H1 (cell line): ENCODE data around the gene COL8A2. TPM values are rescaled to one million over a fixed set of nuclear protein-coding genes. Genes with fewer than 3 reads are reported as not detected.

Experiments used
- CTCF ChIA-PET: fragments of 300-600 bp; sonication (Branson Sonifier 250); formaldehyde crosslinking; loops from one replicate; lab custom pipeline; 2021; ENCODE audit not compliant: partially characterized antibody; lab: Charles Lee
- POLR2A ChIA-PET: fragments of 300-600 bp; sonication (Branson Sonifier 250); formaldehyde crosslinking; loops from one replicate; lab custom pipeline; 2021; ENCODE audit warnings: inconsistent platforms; ENCODE audit not compliant: partially characterized antibody; lab: Charles Lee
- DNase-seq, 2 experiments: peaks; one replicate each; pipeline versions ENCODE4 v3.0.0 to v3.0.0-alpha.2; 2010 to 2022; ENCODE audit warnings: low spot score in 2 of 2, low read depth in 1 of 2, mixed read lengths in 1 of 2
- FAIRE-seq: peaks from 2 replicates; lab custom pipeline; 2011; peaks lifted over from hg19 to GRCh38; lab: Jason Lieb, UNC
- H2AFZ ChIP-seq: 2 replicates; pipeline ENCODE4 v1.8.1; 2012; ENCODE audit warnings: low read length, inconsistent platforms
- H2AK5ac ChIP-seq: 2 replicates; pipeline ENCODE4 v1.6.1; 2013; ENCODE audit warnings: low read depth, low read length
- H2BK120ac ChIP-seq: replicated peaks from 2 replicates; pipeline ENCODE3; 2013; ENCODE audit warnings: low read depth, low read length, inconsistent platforms
- H2BK12ac ChIP-seq: 2 replicates; pipeline ENCODE4 v1.6.1; 2013; ENCODE audit warnings: low read depth, low read length
- H2BK15ac ChIP-seq: 2 replicates; pipeline ENCODE4 v1.6.1; 2013; ENCODE audit warnings: low read length
- H2BK20ac ChIP-seq: 2 replicates; pipeline ENCODE4 v1.6.1; 2013; ENCODE audit warnings: low read length
- H2BK5ac ChIP-seq: 2 replicates; pipeline ENCODE4 v1.6.1; 2013; ENCODE audit warnings: low read depth, low read length
- H3K14ac ChIP-seq: 2 replicates; pipeline ENCODE4 v1.6.1; 2013; ENCODE audit warnings: inconsistent platforms; ENCODE audit not compliant: insufficient read length
- H3K18ac ChIP-seq: 2 replicates; pipeline ENCODE4 v1.6.1; 2013; ENCODE audit warnings: low read length; ENCODE audit errors: extremely low read depth
- H3K23ac ChIP-seq: 2 replicates; pipeline ENCODE4 v1.6.1; 2013; ENCODE audit warnings: inconsistent platforms; ENCODE audit not compliant: insufficient read length
- H3K23me2 ChIP-seq: 2 replicates; pipeline ENCODE4 v1.6.1; 2013; ENCODE audit warnings: low read depth, low read length
- H3K27ac ChIP-seq: 2 replicates; pipeline ENCODE4 v1.6.1; 2011; ENCODE audit warnings: low read depth, low read length, inconsistent platforms
- H3K27me3 ChIP-seq, 4 experiments: replicated peaks in 1 of 4; 1 replicate in 1 of 4; 2 replicates in 3 of 4; pipeline versions ENCODE4 v1.6.1 to v1.8.1; 2011 to 2013; ENCODE audit warnings: low read length in 3 of 4, mild to moderate bottlenecking in 3 of 4, inconsistent platforms in 2 of 4, mixed read lengths in 2 of 4, moderate library complexity in 1 of 4; ENCODE audit not compliant: control insufficient read depth in 3 of 4, insufficient read depth in 3 of 4; ENCODE audit errors: extremely low read depth in 1 of 4
- H3K36me3 ChIP-seq, 4 experiments: 2 replicates each; pipeline versions ENCODE4 v1.6.1 to v1.8.1; 2011 to 2013; ENCODE audit warnings: mild to moderate bottlenecking in 4 of 4, low read length in 3 of 4, moderate library complexity in 2 of 4, control low read depth in 1 of 4, inconsistent platforms in 1 of 4; ENCODE audit not compliant: insufficient read depth in 4 of 4, control insufficient read depth in 2 of 4
- H3K4ac ChIP-seq: replicated peaks from 2 replicates; pipeline ENCODE3; 2013; ENCODE audit warnings: low read length, low read depth, mixed read lengths, inconsistent platforms; ENCODE audit not compliant: insufficient read length
- H3K4me1 ChIP-seq, 4 experiments: replicated peaks in 1 of 4; 1 replicate in 1 of 4; 2 replicates in 3 of 4; pipeline versions ENCODE4 v1.6.1 to v1.8.1; 2011 to 2013; ENCODE audit warnings: low read length in 3 of 4, inconsistent platforms in 2 of 4, mixed read lengths in 1 of 4; ENCODE audit not compliant: insufficient read depth in 4 of 4, control insufficient read depth in 3 of 4
- H3K4me2 ChIP-seq, 2 experiments: 2 replicates each; pipeline versions ENCODE4 v1.6.1 to v1.8.1; 2011 to 2013; ENCODE audit warnings: low read depth in 2 of 2, low read length in 2 of 2, control low read depth in 1 of 2, inconsistent platforms in 1 of 2, mild to moderate bottlenecking in 1 of 2; ENCODE audit not compliant: insufficient read depth in 1 of 2
- H3K4me3 ChIP-seq, 4 experiments: fragments of 200-600, 300-600 bp in 1 of 4; sonication (generic), shearing (Covaris generic), sonication (Bioruptor Twin) in 1 of 4; 2 replicates each; pipeline versions ENCODE4 v1.5.1 to v1.8.1; 2011 to 2016; ENCODE audit warnings: low read length in 4 of 4, low read depth in 3 of 4, control low read depth in 2 of 4, inconsistent platforms in 2 of 4, mild to moderate bottlenecking in 2 of 4, mixed read lengths in 1 of 4, moderate library complexity in 1 of 4; ENCODE audit not compliant: insufficient read depth in 2 of 4; ENCODE audit errors: extremely low read depth in 1 of 4
- H3K56ac ChIP-seq: replicated peaks from 2 replicates; pipeline ENCODE3; 2013; ENCODE audit warnings: low read depth, mild to moderate bottlenecking, mixed read lengths, low read length, inconsistent platforms; ENCODE audit not compliant: insufficient read length
- H3K79me1 ChIP-seq: 2 replicates; pipeline ENCODE4 v1.6.1; 2013; ENCODE audit warnings: low read depth, low read length, control low read depth
- H3K79me2 ChIP-seq, 2 experiments: 2 replicates each; pipeline versions ENCODE4 v1.6.1 to v1.8.1; 2012 to 2013; ENCODE audit warnings: low read length in 2 of 2, mild to moderate bottlenecking in 2 of 2, inconsistent platforms in 1 of 2; ENCODE audit not compliant: insufficient read depth in 2 of 2, control insufficient read depth in 1 of 2
- H3K9ac ChIP-seq, 4 experiments: replicated peaks in 1 of 4; 1 replicate in 1 of 4; 2 replicates in 3 of 4; pipeline versions ENCODE4 v1.6.1 to v1.8.1; 2011 to 2013; ENCODE audit warnings: low read depth in 3 of 4, low read length in 3 of 4, control low read depth in 2 of 4, mild to moderate bottlenecking in 2 of 4, moderate library complexity in 2 of 4, inconsistent platforms in 1 of 4; ENCODE audit errors: extremely low read depth in 1 of 4
- H3K9me3 ChIP-seq, 2 experiments: 2 replicates each; pipeline versions ENCODE4 v1.6.1 to v1.8.1; 2012 to 2013; ENCODE audit warnings: mild to moderate bottlenecking in 2 of 2, moderate library complexity in 2 of 2, control low read depth in 1 of 2, inconsistent platforms in 1 of 2, low read depth in 1 of 2, low read length in 1 of 2, mixed read lengths in 1 of 2; ENCODE audit not compliant: insufficient read depth in 2 of 2
- H4K20me1 ChIP-seq, 2 experiments: replicated peaks in 1 of 2; 2 replicates each; pipeline versions ENCODE3 to v1.8.1; 2011 to 2013; ENCODE audit warnings: inconsistent platforms in 2 of 2, low read length in 2 of 2, mild to moderate bottlenecking in 1 of 2; ENCODE audit not compliant: insufficient read depth in 2 of 2, control insufficient read depth in 1 of 2
- H4K5ac ChIP-seq: 2 replicates; pipeline ENCODE4 v1.6.1; 2013; ENCODE audit warnings: low read length, low read depth, mixed read lengths, inconsistent platforms; ENCODE audit not compliant: insufficient read length
- H4K8ac ChIP-seq: 2 replicates; pipeline ENCODE4 v1.8.0; 2013; ENCODE audit warnings: mild to moderate bottlenecking, moderate library complexity, low read length, inconsistent platforms; ENCODE audit not compliant: insufficient read depth; ENCODE audit errors: extremely low read depth
- H4K91ac ChIP-seq: replicated peaks from 2 replicates; pipeline ENCODE3; 2013; ENCODE audit warnings: low read length, mixed read lengths, inconsistent platforms; ENCODE audit not compliant: insufficient read length
- HDAC6 ChIP-seq: IDR thresholded peaks from one replicate; pipeline ENCODE4 v1.7.1; 2012; ENCODE audit warnings: low read depth, mild to moderate bottlenecking, inconsistent platforms, low read length, moderate library complexity
- KDM5A ChIP-seq: fragments of 200-600 bp; IDR thresholded peaks from 2 replicates; pipeline ENCODE4 v1.7.1; 2012; ENCODE audit warnings: mild to moderate bottlenecking, low read length, inconsistent platforms, mixed read lengths
- NRF1 ChIP-seq: IDR thresholded peaks from 2 replicates; pipeline ENCODE4 v1.6.1; 2011; ENCODE audit warnings: mild to moderate bottlenecking, low read depth, low read length, improper control_type of control experiment
- POLR2A ChIP-seq, 2 experiments: IDR thresholded peaks; 1 replicate in 1 of 2; 2 replicates in 1 of 2; pipeline ENCODE4 v1.6.1; 2011; ENCODE audit warnings: low read depth in 2 of 2, low read length in 2 of 2, mild to moderate bottlenecking in 2 of 2; ENCODE audit errors: control extremely low read depth in 1 of 2
- POLR2AphosphoS5 ChIP-seq: IDR thresholded peaks from 2 replicates; pipeline ENCODE4 v1.6.1; 2011; ENCODE audit warnings: low read depth, low read length
- RNF2 ChIP-seq: fragments of 200-900, 300-1000 bp; sonication (generic); IDR thresholded peaks from 2 replicates; pipeline ENCODE4 v1.7.1; 2016; ENCODE audit warnings: borderline replicate concordance, low read depth, mild to moderate bottlenecking, antibody characterized with exemption, low read length; ENCODE audit not compliant: poor library complexity, severe bottlenecking; ENCODE audit errors: missing control alignments
- SIX5 ChIP-seq: IDR thresholded peaks from 2 replicates; pipeline ENCODE4 v1.6.1; 2011; ENCODE audit warnings: mild to moderate bottlenecking, low read depth, low read length
- SP4 ChIP-seq: IDR thresholded peaks from 2 replicates; pipeline ENCODE4 v1.6.1; 2012; ENCODE audit warnings: low read length, inconsistent platforms
- YY1 ChIP-seq: IDR thresholded peaks from 2 replicates; pipeline ENCODE4 v1.6.1; 2011; ENCODE audit warnings: low read depth, mild to moderate bottlenecking, low read length
- WGBS, 2 experiments: shearing (Covaris generic) in 1 of 2; methylation state at CpG; one replicate each; pipeline versions ENCODE4 v1.1.6 to v1.1.7; 2013 to 2015; ENCODE audit warnings: low lambda C conversion rate in 2 of 2, mixed read lengths in 2 of 2, inconsistent platforms in 1 of 2, low coverage in 1 of 2, missing lambda C conversion rate in 1 of 2; ENCODE audit not compliant: insufficient replicate concordance in 2 of 2, insufficient coverage in 1 of 2, insufficient read length in 1 of 2; ENCODE audit errors: extremely low coverage in 1 of 2, missing lambda C conversion rate in 1 of 2; 5-methylcytosine and 5-hydroxymethylcytosine counted together
- polyA plus RNA-seq, 7 experiments: library from polyadenylated mRNA; depleted of rRNA in 3 of 7; stranded (reverse) in 5 of 7; unstranded in 2 of 7; fragments of >200 nt in 5 of 7; fragments of 200-250 nt in 2 of 7; gene quantifications; 1 replicate in 5 of 7; 2 replicates in 1 of 7; 4 replicates in 1 of 7; pipeline versions ENCODE4 v1.2.1 to v1.2.3, GENCODE V29; 2011 to 2013; ENCODE audit warnings: missing spikeins in 2 of 7, mixed read lengths in 2 of 7
- total RNA-seq: library from RNA; stranded (reverse); fragmentation: NEBNext Ultra II Directional; extraction: Animal tissue kit (Norgen Biotek cat#: 25700); gene quantifications from 2 replicates; pipeline ENCODE4 v1.2.1, GENCODE V29; 2021

The COL8A2 gene
- total and polyA plus RNA-seq, 2 of the 8 experiments (the other 6 are each of a cell fraction or from before 2014, with no cell fraction given) = 2.1 to 2.8 TPM

- H2AK5ac ChIP-seq = no peak overlapping the region
- no peak for TF ChIP-seq POLR2A (IDR thresholded peaks at IDR 0.05; ENCODE audit: control extremely low read depth in 1 of 2, low read depth in 2 of 2, low read length in 2 of 2)
- no peak for TF ChIP-seq KDM5A
- TF ChIP-seq RNF2 = no peak
- no peak for TF ChIP-seq NRF1
- TF ChIP-seq POLR2AphosphoS5 = no peak
- no peak for TF ChIP-seq YY1
- TF ChIP-seq SIX5 = no peak
- no peak for TF ChIP-seq HDAC6
- no peak for TF ChIP-seq SP4
- no peaks in the 10 kb centered on the region for H3K79me2 ChIP-seq
- DNase-seq = no peak
- no peak overlapping the region for H4K5ac ChIP-seq
- 94% methylated on average over 5 of the region's 5 CpGs; no CpG with 5 or more reads in 1 of the 2 experiments for WGBS, 2 experiments
- ChIA-PET POLR2A (interaction anchor here (0.6 to 2.2 kb wide), 7 partner anchors 10 to 33 kb away, joined by 3 to 7 read pairs (median 5); partner anchors contain the start of gene TRAPPC3), CTCF (interaction anchor here (0.8 to 32.6 kb wide), 10 partner anchors 10 to 183 kb away, joined by 3 to 738 read pairs (median 3); partner anchors contain the start of gene TRAPPC3)
- no peak overlapping the region for H2BK20ac ChIP-seq
- no peak overlapping the region for H2AFZ ChIP-seq
- no peak overlapping the region for H3K14ac ChIP-seq
- no peak overlapping the region for H4K8ac ChIP-seq
- H3K4me3 ChIP-seq = no peak overlapping the region
- no peak overlapping the region for H3K9ac ChIP-seq
- H3K36me3 ChIP-seq = no peaks in the 10 kb centered on the region
- no peak overlapping the region for H2BK5ac ChIP-seq
- no peak overlapping the region for H2BK12ac ChIP-seq
- FAIRE-seq = no peak
- H3K27ac ChIP-seq = no peak overlapping the region
- H2BK120ac ChIP-seq = no peak overlapping the region
- no peak overlapping the region for H3K23ac ChIP-seq
- no peak overlapping the region for H3K18ac ChIP-seq
- H3K27me3 ChIP-seq = no peaks in the 10 kb centered on the region; a peak in 1 of 7 replicates
- no peaks in the 10 kb centered on the region for H4K20me1 ChIP-seq
- no peak overlapping the region for H2BK15ac ChIP-seq
- no peak overlapping the region for H3K56ac ChIP-seq
- H3K23me2 ChIP-seq = no peaks in the 10 kb centered on the region
- no peak overlapping the region for H4K91ac ChIP-seq
- no peaks in the 10 kb centered on the region for H3K79me1 ChIP-seq
- no peak overlapping the region for H3K4ac ChIP-seq
- H3K4me1 ChIP-seq = peaks cover 0 to 10% (median 5%) of the 10 kb centered on the region in 4 experiments; a peak in 5 of 7 replicates
- H3K4me2 ChIP-seq = no peak overlapping the region
- no peaks in the 10 kb centered on the region for H3K9me3 ChIP-seq
Measured at GRCh38 chr1:36116901-36117300, 8.1 kb downstream of the COL8A2 start.
